T-helper 1 cell treated with Interleukin-12 subunit alpha and Interleukin-12 subunit beta and Interleukin-4 antibody, amounts not matched to agents 30 ng/mL and 1 ng/mL, for 36 hours (primary cell): ENCODE data around the gene FAT1. TPM values are rescaled to one million over a fixed set of nuclear protein-coding genes. Genes with fewer than 3 reads are reported as not detected.

ENCODE experiments used
- intact Hi-C: fragments of 100-400 bp; cut with micrococcal nuclease; formaldehyde crosslinking; loops from one replicate; pipeline ENCODE4 v1.15.1; 2024
- total RNA-seq: library from RNA; stranded (reverse); gene quantifications from 2 replicates; pipeline ENCODE4 v1.2.3, GENCODE V29; 2022

The FAT1 gene
- total RNA-seq, 1 donor from 2014 or later = 0.29 TPM

- intact Hi-C loops = loop anchor here (10.0 kb wide), 1 partner anchor 1710 kb away; the partner anchor contains the start of gene HELT
These were observed 1.3 kb upstream of the FAT1 start for GRCh38 chr4:186724864-186725468.

- intact Hi-C loops = loop anchor here (10.0 kb wide), 1 partner anchor 1709 kb away; the partner anchor contains the start of gene HELT
These were observed 605 bp upstream of the FAT1 start for GRCh38 chr4:186724058-186724863.

DNA sequence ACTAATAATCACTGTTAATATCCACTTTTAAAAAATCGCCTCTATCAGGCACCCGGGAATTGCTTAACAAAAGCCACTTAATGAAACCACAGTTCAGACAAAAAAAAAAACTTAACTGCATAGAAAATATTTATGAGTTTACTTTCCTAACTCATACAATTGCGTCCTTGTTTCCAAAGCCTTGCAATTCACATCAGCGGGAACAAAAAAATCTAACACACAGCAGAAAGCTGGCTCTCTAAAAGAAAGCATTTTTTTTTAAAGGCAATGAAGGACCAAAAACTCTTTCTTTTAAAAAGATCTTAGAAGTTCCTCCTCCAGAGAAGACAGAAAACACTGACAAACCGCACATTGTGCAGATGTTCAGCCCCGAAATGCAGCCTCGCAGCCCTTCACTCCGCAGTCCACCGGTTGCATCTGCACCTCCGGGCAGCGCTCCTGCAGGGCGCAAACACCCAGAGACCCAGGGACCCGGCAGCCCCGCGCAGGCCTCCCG lies 812 bp downstream of the FAT1 start:
- intact Hi-C loops = loop anchor here (10.0 kb wide), 1 partner anchor 1708 kb away; the partner anchor contains the start of gene HELT

GRCh38 chr4:186719925-186720694 lies 3.5 kb downstream of the FAT1 start:
- intact Hi-C loops = loop anchor here (10.0 kb wide), 1 partner anchor 1705 kb away; the partner anchor contains the start of gene HELT

DNA sequence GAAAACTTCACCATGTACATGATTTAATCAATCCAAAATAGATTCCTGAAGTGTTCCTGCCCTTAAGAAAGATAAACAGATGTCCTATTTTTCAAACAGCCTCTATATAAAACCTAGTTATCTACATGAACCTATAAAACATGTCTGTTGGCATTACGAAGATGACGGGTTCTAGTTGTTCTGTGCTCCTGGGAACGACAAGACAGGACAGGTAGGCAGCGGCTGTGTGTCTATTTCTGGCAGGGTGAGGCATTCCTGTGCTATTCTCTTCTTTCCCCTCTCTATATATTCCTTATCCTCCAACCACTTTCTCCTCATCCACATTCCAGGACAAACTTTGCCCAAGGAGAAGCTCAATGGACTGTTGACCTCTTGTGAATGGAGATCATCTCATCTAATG lies 6.1 kb downstream of the FAT1 start:
- intact Hi-C loops = no loop called here

GRCh38 chr4:186715077-186715476 lies 8.6 kb downstream of the FAT1 start:
- intact Hi-C loops = no loop called here

- intact Hi-C loops = no loop called here
These were observed 9.5 kb downstream of the FAT1 start for GRCh38 chr4:186714006-186714675.

GRCh38 chr4:186712690-186713089 lies 11.0 kb downstream of the FAT1 start:
- intact Hi-C loops = no loop called here

DNA sequence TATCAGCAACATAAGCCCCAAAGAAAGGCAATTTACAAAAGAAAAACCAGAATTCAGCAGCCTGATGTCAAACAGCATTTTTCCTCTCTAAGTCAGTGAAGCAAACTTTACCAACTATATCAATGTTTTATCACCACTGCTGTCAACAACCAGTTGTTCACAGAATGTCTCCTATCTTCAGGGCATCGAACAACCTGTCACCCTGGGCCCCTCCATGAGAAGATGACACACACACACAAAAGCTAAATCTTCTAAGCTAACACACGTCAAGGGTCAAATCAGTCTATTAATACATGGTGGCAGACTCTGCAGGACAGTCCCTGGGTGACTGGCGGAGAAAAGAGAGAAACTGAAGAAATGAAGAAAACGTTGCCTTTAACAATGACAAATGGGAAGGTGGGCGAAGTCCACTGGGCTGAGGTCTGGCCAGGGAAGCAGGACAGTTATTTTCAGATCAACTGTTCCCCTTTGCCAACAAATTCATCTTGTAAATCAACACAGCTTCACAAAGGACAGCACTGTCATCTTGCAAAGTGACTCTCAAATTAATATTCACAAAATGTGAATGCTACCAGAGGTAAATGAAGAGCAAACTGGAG lies 13.0 kb downstream of the FAT1 start:
- intact Hi-C loops = no loop called here

- intact Hi-C loops = no loop called here
These were observed 14.1 kb downstream of the FAT1 start for GRCh38 chr4:186709517-186709916.

GRCh38 chr4:186708554-186708953 lies 15.1 kb downstream of the FAT1 start:
- intact Hi-C loops = no loop called here

- intact Hi-C loops = no loop called here
These were observed 15.7 kb downstream of the FAT1 start for GRCh38 chr4:186707996-186708395.

- intact Hi-C loops = no loop called here
These were observed 16.1 kb downstream of the FAT1 start for GRCh38 chr4:186707574-186707973.

DNA sequence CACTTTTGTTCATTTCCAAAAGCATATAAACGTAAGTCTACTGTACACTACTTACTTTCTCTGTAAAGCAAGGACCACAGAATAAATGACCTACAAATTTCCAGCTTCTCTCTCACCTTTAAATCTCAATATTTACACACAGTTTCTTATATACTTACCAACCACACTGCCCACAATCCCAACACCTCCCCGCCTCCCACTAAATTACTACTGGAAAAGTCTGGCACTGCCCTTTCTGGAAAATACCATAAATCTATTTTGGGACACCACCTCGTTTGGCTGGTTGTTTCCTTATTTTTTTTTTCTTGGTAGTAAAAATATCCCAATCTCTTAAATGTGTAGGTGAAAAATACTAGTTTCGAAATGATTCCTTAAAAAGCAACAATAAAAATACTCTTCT lies 19.6 kb downstream of the FAT1 start:
- intact Hi-C loops = no loop called here

GRCh38 chr4:186703510-186703909 lies 20.1 kb downstream of the FAT1 start:
- intact Hi-C loops = no loop called here

DNA sequence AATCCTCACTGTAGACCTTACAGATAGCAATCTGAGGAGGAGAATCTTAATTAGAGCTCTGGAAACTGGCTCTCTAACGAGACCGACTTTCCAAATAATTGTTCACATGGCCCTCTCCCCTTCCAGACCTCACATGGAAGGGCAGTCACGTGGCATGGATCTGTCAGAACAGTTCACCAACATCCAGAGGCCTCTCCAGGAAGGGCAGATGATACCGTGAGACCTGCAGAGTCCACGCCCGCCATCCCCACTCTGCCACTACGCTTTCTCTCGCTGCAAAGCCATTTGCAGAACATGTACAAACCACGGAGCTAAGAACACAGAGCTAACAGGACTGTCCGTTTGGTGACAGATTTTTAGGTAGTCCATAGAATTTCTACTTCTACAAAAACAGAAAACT lies 20.7 kb downstream of the FAT1 start:
- intact Hi-C loops = no loop called here

- intact Hi-C loops = no loop called here
These were observed 21.4 kb downstream of the FAT1 start for GRCh38 chr4:186702297-186702696.

GRCh38 chr4:186701788-186702187 lies 21.9 kb downstream of the FAT1 start:
- intact Hi-C loops = no loop called here

DNA sequence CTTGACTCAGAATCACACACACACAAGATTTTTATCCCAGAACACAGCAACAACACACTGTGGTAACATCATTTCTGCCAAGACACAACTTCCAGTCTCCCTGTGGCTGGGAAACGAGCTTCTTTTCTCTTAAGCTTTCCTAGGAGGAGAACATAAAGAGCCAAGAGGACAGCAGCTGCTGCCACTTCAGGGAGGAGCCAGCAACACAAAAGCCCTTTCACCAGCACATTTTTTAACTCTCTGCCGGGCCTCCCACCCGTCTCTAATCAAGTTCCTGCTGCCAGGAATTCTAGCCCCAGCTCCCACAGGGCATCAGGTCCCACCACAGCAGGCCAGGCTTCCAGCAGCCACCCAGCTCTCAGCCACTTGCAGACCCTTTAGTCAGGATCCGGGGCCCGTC lies 22.4 kb downstream of the FAT1 start:
- intact Hi-C loops = no loop called here

DNA sequence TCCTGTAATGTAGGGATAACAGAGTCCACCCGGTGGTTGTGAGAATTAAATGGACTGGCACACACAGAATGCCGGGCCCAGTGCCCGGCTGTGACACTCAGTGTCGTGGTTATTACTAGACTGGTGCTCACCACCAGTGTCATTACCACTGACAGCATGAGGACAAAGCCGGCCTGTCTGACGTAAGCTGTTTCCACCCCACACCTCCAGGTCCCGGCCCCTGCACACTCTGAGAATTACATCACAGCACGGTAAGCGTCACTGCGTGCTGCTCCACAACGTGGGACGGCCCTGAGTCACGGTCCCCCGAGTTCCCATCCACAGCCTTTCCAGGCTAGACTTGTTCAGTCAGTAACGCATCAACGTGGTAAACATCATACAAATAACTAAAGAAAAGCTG lies 22.9 kb downstream of the FAT1 start:
- intact Hi-C loops = no loop called here

- intact Hi-C loops = no loop called here
These were observed 23.7 kb downstream of the FAT1 start for GRCh38 chr4:186699881-186700397.
